CD4-positive, alpha-beta T cell treated with Interleukin-6 for 4 hours (primary cell): Measurements from ENCODE around the gene PPHLN1.
"Not testable (repeated sequence)": the region's sequence is repeated elsewhere in the genome, so short reads cannot be mapped to it uniquely, and the experiment has no call there.

Source experiments
- DNase-seq: peaks from one replicate; pipeline ENCODE4 v3.0.0-alpha.2; 2020; ENCODE audit warnings: mixed read lengths

PPHLN1 gene

DNA sequence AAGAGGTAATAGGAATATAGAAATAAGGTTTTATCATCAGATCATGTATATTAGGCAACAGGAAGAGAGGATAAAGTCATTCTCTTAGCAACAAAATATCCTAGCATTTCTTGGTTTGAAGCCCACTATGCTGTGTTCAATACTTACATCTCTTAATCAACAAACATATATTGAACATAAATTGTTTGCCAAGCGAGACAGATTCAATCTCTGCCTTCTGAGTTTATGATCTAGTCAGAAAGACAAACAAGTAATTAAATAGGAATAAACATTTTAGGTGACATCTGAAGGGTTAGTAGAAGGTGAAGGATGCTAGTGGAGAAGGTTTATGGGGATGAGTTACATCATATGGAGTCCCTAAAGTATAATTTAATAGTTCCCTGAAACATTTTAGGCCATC lies 54.8 kb downstream of the PPHLN1 start:
- no peak for DNase-seq

DNA sequence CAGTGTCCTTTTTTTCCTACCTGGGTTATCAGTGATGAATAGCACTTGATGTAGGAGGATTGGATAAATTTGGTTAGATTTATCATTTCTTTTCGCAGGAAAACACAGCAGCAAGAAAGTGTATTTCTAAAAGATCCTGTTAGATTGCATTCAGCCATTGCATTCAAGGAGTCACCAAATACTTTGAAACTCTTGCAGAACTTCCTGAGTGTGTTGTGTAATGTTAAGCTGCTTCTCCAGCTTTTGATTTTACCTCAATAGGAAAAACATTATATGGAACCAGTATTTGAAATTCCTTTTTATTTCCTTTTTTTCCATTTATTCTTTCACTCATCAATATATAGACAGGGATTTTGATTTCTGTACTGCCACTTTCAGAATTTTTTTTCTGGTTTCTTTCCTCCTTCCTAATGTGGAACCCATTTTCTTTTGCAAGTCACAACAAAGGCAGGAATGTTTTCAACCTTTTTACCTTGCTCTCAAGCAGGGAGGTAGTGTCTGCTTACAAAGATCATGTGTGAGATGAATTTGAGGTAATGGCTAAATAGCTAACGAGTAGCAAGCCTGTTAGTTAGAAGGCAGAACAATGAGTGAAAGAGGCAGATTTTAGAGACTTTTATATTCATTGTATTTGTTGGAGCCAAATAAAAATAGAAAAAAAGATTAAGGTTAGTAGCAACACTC lies 56.2 kb downstream of the PPHLN1 start:
- no peak for DNase-seq

- no peak for DNase-seq
These were observed 59.4 kb downstream of the PPHLN1 start for GRCh38 chr12:42385326-42385841.

- no peak for DNase-seq
These were observed 60.3 kb downstream of the PPHLN1 start for GRCh38 chr12:42386308-42386707.

- not testable (repeated sequence) for DNase-seq
These were observed 62.1 kb downstream of the PPHLN1 start for GRCh38 chr12:42388086-42388485.

DNA sequence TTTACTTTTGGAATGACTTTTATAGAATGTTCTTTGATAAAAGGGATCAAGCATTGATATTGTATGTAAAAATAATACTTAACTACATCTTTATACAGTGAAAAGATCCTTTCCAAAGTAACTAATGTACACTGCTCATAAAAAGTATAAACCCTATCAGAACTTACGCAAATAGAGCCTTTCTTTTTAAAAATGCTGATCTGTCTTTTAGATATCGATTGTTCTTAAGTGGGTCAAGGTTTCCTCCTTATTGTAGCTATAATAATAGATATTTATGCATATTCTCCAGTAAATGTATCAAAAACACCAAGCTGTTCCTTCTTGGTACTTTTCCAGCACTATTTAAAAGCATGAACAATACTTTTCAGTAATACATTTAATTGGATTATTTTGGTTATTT lies 68.5 kb downstream of the PPHLN1 start:
- DNase-seq, result no peak

DNA sequence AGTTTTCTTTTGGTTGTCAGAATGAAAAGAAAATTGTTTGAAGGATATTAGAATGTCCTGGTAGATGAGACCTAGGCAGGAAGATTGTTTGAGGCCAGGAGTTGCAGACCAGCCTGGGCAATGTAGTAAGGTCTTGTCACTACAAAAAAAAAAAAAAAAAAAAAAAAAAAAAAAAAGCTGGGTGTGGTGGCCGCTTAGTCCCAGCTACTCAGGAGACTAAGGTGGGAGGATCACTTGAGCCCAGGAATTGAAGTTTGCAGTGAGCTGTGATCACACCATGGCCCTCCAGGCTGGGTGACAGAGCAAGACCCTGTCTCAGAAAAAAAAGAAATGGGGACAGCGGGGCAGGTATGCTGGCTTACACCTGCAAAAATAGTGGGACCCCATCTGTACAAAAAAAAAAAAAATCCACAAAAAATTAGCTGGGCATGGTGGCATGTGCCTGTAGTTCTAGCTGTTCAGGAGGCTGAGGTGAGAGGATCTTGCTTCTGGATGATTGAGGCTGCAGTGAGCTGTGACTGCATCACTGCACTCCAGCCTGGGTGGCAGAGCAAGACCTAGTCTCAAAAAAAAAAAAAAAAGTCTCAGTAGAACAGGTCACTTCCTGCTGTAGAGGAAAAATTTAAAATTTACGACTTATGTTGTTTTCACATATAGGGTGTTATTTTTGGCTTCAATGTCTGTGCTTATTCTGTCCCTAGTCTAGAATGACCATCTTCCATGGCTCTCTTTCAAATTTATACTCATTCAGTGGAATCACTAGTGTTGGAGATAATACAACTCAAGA lies 70.7 kb downstream of the PPHLN1 start:
- DNase-seq, result no peak

- no peak for DNase-seq
These were observed 76.9 kb downstream of the PPHLN1 start for GRCh38 chr12:42402821-42403411.

GRCh38 chr12:42407306-42407705 lies 81.3 kb downstream of the PPHLN1 start:
- no peak for DNase-seq

DNA sequence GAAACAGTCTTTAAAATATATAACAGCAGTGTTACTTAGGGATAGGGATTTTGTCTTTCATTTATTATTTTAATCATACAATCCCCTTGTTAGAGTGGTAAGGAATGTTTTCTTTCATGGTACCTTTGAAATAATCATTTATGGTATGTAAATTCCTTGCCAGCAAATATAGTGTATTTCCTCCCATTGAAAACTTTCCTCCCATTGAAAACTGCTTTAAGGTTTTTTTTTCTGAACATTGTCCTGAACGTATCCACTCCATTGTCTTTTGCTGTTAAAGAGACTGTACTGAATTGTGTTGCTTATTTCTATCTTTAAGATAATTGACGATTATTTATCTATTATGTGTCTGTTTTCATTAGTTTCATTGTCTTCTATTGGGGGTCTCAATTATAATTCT lies 83.5 kb downstream of the PPHLN1 start:
- DNase-seq, result no peak

DNA sequence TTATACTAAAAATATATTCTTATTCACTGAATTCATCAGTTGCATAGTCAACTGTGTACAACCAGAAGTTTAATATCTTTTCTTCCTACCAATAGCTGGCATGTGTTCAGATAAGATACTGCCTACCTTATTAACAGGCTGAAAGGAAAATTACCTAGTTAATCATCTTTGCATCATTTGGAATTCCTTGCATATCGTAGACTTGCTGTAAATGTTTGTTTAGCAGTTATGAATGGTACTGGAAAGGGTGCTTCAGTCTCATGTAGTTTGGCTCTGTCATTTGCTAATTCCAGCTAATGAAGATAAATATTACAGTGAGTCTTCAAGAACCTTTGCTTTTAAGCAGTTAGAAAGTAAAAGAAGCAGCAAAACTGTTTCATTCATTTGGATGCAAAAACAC lies 84.4 kb downstream of the PPHLN1 start:
- no peak for DNase-seq

DNA sequence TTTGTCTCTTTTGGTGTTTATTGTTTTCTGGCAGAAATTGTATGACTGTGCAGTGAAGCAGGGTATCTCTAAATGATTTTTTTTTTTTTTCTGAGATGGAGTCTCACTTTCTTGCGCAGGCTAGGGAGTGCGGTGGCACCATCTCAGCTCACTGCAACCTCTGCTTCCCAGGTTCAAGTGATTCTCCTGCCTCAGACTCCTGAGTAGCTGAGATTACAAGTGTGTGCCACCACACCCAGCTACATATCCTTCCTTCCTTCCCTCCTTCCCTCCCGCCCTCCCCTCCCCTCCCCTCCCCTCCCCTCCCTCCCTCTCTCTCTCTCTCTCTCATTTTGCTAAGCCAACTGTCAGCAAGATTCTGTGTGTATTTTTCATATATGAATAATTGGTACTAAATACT lies 94.4 kb downstream of the PPHLN1 start:
- no peak for DNase-seq

DNA sequence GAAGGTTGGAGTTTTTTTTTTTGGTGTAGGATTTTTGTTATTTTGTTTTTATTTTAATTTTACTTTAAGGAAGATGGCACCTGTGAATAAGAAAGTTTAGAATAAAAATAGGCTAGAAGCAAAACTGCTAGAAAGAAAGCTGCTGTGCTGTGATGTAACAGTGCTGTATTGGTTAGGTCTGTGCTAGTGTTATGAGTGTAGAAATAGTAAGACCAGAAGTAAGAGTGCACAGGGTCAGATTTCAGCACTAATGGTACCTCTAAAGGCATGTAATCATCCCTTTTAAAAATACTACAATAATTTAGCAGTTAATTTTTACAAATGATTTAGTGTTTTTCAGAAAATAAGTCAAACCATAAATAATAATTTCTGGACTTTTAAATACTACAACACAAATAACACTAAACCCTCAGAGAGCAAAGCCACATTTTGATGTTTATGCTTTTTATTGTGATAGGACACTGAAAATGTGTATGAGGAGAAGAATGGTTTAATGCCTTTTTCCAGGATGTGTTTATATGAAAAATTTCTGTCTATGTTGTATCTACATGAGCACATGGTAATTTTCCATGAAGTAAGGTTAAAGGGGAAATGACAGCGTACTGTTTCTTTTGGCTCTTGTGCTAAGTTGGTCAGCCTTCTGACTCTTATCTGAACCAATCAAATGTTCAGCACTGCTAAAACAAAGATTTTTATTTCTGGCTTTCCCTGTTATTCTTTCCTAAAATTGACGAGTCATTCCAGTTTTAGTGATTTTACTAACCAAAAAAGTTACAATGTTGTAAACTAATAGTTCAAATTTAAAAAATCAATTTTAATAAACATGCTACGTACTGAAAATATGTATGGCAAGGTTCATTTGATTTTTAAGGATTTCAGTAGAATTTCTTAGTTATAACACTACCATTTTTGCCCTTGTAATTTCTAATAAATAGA lies 96.1 kb downstream of the PPHLN1 start:
- DNase-seq, result no peak

DNA sequence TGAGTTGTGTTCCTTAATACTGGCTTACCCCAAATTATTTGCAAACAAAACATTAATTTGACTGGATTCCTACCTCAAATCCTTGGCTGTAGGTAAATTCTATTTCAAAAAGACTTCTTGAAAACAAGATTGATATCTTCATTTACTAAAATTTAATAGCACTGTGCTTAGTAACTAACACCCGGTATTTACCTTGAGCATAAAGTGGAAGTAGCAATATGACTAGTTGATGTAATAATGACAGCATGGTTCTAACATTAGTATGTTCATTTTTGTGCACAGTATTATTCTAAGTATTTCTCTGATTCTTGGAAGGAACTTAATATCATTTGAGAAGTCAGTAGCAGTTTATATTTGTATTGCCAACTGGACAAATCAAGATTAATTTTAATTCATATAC lies 96.8 kb downstream of the PPHLN1 start:
- no peak for DNase-seq

GRCh38 chr12:42426746-42427145 lies 100.8 kb downstream of the PPHLN1 start:
- no peak for DNase-seq

GRCh38 chr12:42428850-42429249 lies 102.9 kb downstream of the PPHLN1 start:
- no peak for DNase-seq

- DNase-seq, result no peak
These were observed 106.7 kb downstream of the PPHLN1 start for GRCh38 chr12:42432517-42433140.

DNA sequence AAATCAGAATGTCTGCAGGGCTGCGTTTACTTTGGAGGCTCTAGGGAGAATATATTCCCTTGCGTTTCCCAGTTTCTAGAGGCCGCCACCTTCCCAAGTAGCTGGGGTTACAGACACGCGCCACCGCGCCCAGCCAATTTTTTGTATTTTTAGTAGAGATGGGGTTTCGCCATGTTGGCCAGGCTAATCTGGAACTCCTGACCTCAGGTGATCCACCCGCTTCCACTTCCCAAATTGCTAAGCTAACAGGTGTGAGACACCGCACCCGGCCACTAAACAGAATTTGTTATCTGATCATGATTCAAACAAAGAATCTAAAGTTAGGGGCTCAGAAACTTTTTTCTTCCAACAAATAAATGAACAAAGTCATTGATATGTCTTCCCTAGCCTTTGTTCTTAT lies 114.6 kb downstream of the PPHLN1 start:
- no peak for DNase-seq

- DNase-seq, result no peak
These were observed 116.4 kb downstream of the PPHLN1 start for GRCh38 chr12:42442311-42442759.

DNA sequence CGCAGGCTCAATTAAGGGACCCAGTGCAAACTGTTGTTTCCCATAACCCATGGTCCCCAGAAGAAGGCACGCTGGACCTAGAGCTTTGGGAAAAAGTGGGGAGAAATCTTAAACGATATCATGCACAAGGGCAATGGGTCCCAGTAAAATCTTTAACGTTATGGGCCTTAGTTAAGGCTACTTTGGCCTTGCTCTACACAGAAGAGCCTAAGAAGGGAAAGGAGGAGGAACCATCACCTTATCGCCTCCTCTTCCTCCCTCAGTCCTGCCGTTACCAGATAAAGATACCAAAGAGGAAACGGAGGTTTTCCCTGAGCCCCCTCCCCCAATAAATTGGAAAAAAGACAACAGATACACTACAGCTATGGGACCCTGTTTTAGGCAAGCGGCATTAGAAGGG lies 116.9 kb downstream of the PPHLN1 start:
- no peak for DNase-seq

- DNase-seq, result no peak
These were observed 118.4 kb downstream of the PPHLN1 start for GRCh38 chr12:42444192-42444943.
